Left ventricle myocardium superior (tissue), 1 donor: Measurements from ENCODE around the gene N4BP2L2. TPM values are rescaled to one million over a fixed set of nuclear protein-coding genes. Genes with fewer than 3 reads are reported as not detected.

Experiments
- ATAC-seq: fragments of 200-7000 bp; cut with Tn5 transposase; one replicate; pipeline ENCODE4 v1.9.1; 2020; ENCODE audit warnings: mild to moderate bottlenecking, moderate library complexity
- DNase-seq: peaks from one replicate; pipeline ENCODE4 v3.0.0-alpha.2; 2020
- intact Hi-C: fragments of 100-400 bp; cut with micrococcal nuclease; formaldehyde crosslinking; loops from one replicate; pipeline ENCODE4 v1.11.0; 2022
- total RNA-seq: library from RNA; stranded (reverse); fragmentation: NEBNext Ultra II Directional; extraction: Animal tissue kit (Norgen Biotek cat#: 25700); gene quantifications from one replicate; pipeline ENCODE4 v1.2.1, GENCODE V29; 2021
- donor health status: DM: no; HTN: yes; CAD: no; lungs with severe emphysema.

Gene N4BP2L2
- total RNA-seq, 1 donor from 2014 or later: 123 TPM

GRCh38 chr13:32408296-32409000, 130.1 kb downstream of the N4BP2L2 start:
- ATAC-seq (no peak), DNase-seq (no peak)
- intact Hi-C loops: no loop called here

GRCh38 chr13:32407854-32408253, 130.7 kb downstream of the N4BP2L2 start:
- DNase-seq (no peak), ATAC-seq (no peak)
- intact Hi-C loops: no loop called here

GRCh38 chr13:32403108-32403507, 135.5 kb downstream of the N4BP2L2 start:
- intact Hi-C loops: no loop called here
- DNase-seq: no peak
- no peak for ATAC-seq

GRCh38 chr13:32391101-32391619, 147.4 kb downstream of the N4BP2L2 start:
- ATAC-seq: no peak
- intact Hi-C loops: no loop called here
- no peak for DNase-seq

- no peak for ATAC-seq
- intact Hi-C loops: no loop called here
- DNase-seq: no peak
Observed at GRCh38 chr13:32390484-32390883, 148.1 kb downstream of the N4BP2L2 start.

GRCh38 chr13:32390048-32390447, 148.5 kb downstream of the N4BP2L2 start:
- ATAC-seq: no peak
- no peak for DNase-seq
- intact Hi-C loops: no loop called here

- ATAC-seq: no peak
- intact Hi-C loops: no loop called here
- DNase-seq: no peak
Observed at GRCh38 chr13:32385410-32385809, 153.2 kb downstream of the N4BP2L2 start.

- intact Hi-C loops: loop anchor here (5.0 kb wide), 1 partner anchor 198 kb away; no protein-coding TSS in a partner anchor
- DNase-seq: no peak
Observed at GRCh38 chr13:32384702-32385101, 153.9 kb downstream of the N4BP2L2 start.

GRCh38 chr13:32383836-32384618, 154.6 kb downstream of the N4BP2L2 start:
- ATAC-seq: no peak
- intact Hi-C loops: loop anchor here (5.0 kb wide), 1 partner anchor 198 kb away; no protein-coding TSS in a partner anchor
- no peak for DNase-seq

More at GRCh38 chr13:32384702-32385101, 153.9 kb downstream of the N4BP2L2 start:
- no peak for ATAC-seq

Other genes starting within 250 kb of the N4BP2L2 start
- not detected for gene ZAR1L, start 223.4 kb downstream of the N4BP2L2 start, total RNA-seq
- 0.64 TPM for gene BRCA2, start 223.3 kb downstream of the N4BP2L2 start, total RNA-seq
- gene N4BP2L1, start 110.7 kb downstream of the N4BP2L2 start, total RNA-seq: 3.9 TPM
- gene PDS5B, start 47.7 kb upstream of the N4BP2L2 start, total RNA-seq: 26.1 TPM